Skeletal muscle tissue (tissue), 4 donors: ENCODE measurements around the gene B4GALT4. TPM values are rescaled to one million over a fixed set of nuclear protein-coding genes. Genes with fewer than 3 reads are reported as not detected.
"Not testable (repeated sequence)": the region's sequence is repeated elsewhere in the genome, so short reads cannot be mapped to it uniquely, and the experiment has no call there.

ENCODE experiments used
- H3K27ac ChIP-seq: one replicate; pipeline ENCODE4 v1.7.0; 2013; ENCODE audit warnings: mild to moderate bottlenecking, low read depth, low read length, inconsistent platforms
- H3K27me3 ChIP-seq, 3 donors: one replicate each; pipeline ENCODE4 v1.7.0; 2013; ENCODE audit warnings: low read length in 3 of 3; ENCODE audit not compliant: control insufficient read depth in 3 of 3, insufficient read depth in 3 of 3
- H3K36me3 ChIP-seq, 3 donors: one replicate each; pipeline ENCODE4 v1.7.0; 2013; ENCODE audit warnings: low read length in 3 of 3; ENCODE audit not compliant: control insufficient read depth in 3 of 3, insufficient read depth in 3 of 3
- H3K4me1 ChIP-seq, 3 donors: one replicate each; pipeline ENCODE4 v1.7.0; 2013; ENCODE audit warnings: low read length in 3 of 3, mild to moderate bottlenecking in 3 of 3; ENCODE audit not compliant: control insufficient read depth in 3 of 3, insufficient read depth in 3 of 3
- H3K4me3 ChIP-seq, 3 donors: one replicate each; pipeline ENCODE4 v1.7.0; 2013; ENCODE audit warnings: low read length in 3 of 3
- H3K9ac ChIP-seq, 3 donors: one replicate each; pipeline ENCODE4 v1.7.0; 2013; ENCODE audit warnings: low read length in 3 of 3, mild to moderate bottlenecking in 3 of 3, moderate library complexity in 2 of 3, low read depth in 1 of 3
- H3K9me3 ChIP-seq, 3 donors: one replicate each; pipeline ENCODE4 v1.7.0; 2013; ENCODE audit warnings: low read length in 3 of 3; ENCODE audit not compliant: control insufficient read depth in 3 of 3
- total RNA-seq: library from RNA; depleted of rRNA; stranded (reverse); fragments of >200 nt; gene quantifications from one replicate; pipeline ENCODE4 v1.2.3, GENCODE V29; 2014
- donor health status: Osteomylitis.

The B4GALT4 gene
- total RNA-seq, 1 donor from 2014 or later, result 7.8 TPM

DNA sequence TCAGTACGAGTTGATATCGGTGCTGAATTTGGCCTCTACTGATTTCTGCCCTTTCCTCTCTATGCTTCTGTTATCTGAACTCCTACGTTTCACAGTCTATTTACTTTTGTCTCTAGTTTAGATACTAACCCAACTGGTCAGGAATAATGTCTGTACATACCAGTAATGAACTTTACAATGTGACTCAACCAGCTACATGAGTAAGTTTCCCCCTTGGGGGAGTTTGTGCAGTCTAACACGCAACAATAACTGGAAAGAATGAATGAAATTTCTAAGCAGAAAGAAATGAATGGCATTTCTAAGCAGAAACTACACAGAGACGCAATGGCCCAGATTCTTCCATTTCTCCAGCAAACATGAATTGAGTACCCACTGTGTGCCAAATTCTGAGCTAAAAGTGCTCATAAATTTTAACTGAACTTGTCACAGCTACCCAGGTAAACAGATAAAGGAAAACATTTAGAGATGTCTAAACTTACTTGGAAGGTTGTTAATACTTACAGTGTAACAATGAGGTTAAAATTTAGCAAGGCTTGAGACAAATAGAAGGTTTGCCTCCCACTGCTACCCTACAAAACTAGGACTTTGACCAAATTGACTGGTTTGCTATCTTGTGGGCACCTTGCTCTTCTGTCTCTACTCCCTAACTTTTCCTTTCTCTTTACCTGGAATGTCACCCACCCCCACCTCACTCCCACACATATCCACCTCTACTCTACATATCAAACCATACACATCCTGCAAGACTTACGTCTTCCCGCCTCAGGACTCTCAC, 55.7 kb downstream of the B4GALT4 start:
- no peaks in the 10 kb centered on the region for H3K36me3 ChIP-seq
- H3K27ac ChIP-seq, result no peak overlapping the region
- no peak overlapping the region for H3K9ac ChIP-seq
- H3K4me1 ChIP-seq, result no peaks in the 10 kb centered on the region
- H3K9me3 ChIP-seq, result no peaks in the 10 kb centered on the region
- H3K27me3 ChIP-seq, result no peaks in the 10 kb centered on the region
- no peak overlapping the region for H3K4me3 ChIP-seq

- Histone ChIP-seq H3K4me3 (no peak overlapping the region), H3K4me1 (no peaks in the 10 kb centered on the region), H3K9me3 (no peaks in the 10 kb centered on the region), H3K9ac (no peak overlapping the region), H3K27me3 (no peaks in the 10 kb centered on the region), H3K27ac (no peak overlapping the region), H3K36me3 (no peaks in the 10 kb centered on the region)
Measured at GRCh38 chr3:119184111-119184510, 56.6 kb downstream of the B4GALT4 start.

- Histone ChIP-seq H3K9ac (no peak overlapping the region), H3K27ac (no peak overlapping the region), H3K4me1 (no peaks in the 10 kb centered on the region), H3K4me3 (no peak overlapping the region), H3K27me3 (no peaks in the 10 kb centered on the region), H3K36me3 (no peaks in the 10 kb centered on the region), H3K9me3 (no peaks in the 10 kb centered on the region)
Measured at GRCh38 chr3:119181765-119182164, 58.9 kb downstream of the B4GALT4 start.

DNA sequence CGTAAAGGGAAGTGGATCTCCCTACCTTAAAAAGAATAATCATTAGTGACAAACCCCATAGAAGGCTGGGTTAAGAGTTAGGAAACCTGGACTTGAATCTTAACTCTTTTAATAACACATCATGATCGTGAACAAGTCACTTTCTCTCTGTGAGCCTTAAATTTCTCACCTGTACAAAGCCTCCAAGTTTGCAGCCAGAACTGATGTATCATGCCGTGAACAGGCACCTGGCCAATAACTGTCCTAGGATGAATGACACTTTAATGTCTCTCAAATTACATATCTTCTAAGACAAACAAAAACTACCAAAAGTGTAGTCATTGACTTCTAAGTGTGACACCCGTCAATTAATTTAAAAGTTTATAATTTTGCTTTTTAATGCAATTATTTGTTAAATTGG, 63.4 kb downstream of the B4GALT4 start:
- Histone ChIP-seq H3K4me1 (no peaks in the 10 kb centered on the region), H3K27me3 (no peaks in the 10 kb centered on the region), H3K9ac (no peak overlapping the region), H3K9me3 (no peaks in the 10 kb centered on the region), H3K4me3 (no peak overlapping the region), H3K27ac (no peak overlapping the region), H3K36me3 (no peaks in the 10 kb centered on the region)

- Histone ChIP-seq H3K9me3 (no peaks in the 10 kb centered on the region), H3K27ac (no peak overlapping the region), H3K4me3 (no peak overlapping the region), H3K36me3 (no peaks in the 10 kb centered on the region), H3K27me3 (no peaks in the 10 kb centered on the region), H3K4me1 (no peaks in the 10 kb centered on the region), H3K9ac (no peak overlapping the region)
Measured at GRCh38 chr3:119176778-119177177, 63.9 kb downstream of the B4GALT4 start.

DNA sequence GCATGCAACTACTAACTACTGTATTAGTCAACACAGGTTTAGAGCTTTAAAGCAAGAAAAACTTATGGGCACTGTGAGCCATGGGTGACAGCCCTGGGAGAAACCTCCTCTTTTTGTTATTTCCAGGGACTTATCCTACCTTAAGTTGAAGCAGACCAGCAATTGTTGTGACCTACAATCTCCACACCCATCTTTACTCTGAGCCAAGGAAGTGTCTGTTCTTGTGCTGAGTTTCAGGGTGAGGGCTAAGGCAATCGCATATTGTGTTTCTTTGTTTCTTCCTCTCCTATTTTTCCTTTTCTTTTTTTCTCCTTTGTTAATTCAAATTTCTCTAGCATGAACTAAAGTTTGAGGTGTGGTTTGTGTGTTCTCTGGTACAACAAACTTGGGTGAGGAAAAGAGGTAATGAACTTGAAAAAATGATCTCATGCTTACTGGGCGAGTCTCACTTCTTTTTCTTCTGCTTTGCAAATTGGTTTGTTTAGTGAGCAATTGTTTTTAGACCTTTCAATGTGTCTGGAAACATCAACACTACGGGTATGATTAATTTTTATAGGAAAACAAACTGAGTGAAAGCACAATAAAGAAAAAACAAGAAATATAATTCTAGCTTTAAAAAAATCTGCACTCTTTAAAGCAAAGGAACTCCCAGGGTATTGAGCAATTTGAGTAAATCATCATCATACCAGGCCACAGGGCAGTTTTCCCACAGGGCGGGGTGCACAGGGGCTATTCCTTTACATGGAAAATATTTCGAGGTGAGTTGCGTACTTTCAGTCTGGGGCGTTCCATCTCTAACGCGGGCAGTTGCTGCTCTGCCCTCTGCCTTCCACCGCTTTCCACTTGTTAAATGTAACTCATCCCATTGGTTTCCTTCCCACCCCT, 64.6 kb downstream of the B4GALT4 start:
- Histone ChIP-seq H3K9me3 (no peaks in the 10 kb centered on the region), H3K27ac (no peak overlapping the region), H3K27me3 (no peaks in the 10 kb centered on the region), H3K36me3 (no peaks in the 10 kb centered on the region), H3K9ac (no peak overlapping the region), H3K4me3 (no peak overlapping the region), H3K4me1 (no peaks in the 10 kb centered on the region)

DNA sequence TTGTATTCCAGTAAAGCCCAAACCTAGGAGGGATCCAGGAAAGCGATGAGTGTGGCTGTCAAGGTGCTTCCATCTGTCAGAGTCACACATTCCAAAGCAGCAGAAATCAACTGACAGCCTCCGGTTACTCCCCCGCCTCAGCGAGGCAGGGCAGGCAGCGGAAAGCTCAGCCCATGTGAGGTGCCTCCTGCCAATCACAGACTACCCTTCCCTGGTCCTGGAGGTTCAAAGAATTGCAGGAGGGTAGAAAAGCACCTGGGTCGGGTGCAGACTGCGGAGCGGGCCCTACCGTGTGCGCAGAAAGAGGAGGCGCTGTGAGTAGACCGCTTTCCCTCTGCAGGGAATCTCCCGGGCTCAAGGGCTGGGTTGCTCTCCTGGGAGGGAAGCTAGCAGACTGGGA, 67.4 kb downstream of the B4GALT4 start, which contains the start of gene UPK1B:
Gene UPK1B (plus strand): TSS at position 274 of the 400 bp plus-strand sequence. CDS start 13,144 bp downstream, outside the sequence.
- Histone ChIP-seq H3K9ac (no peak within 1 kb of the TSS), H3K9me3 (no peaks in the 10 kb centered on the region), H3K4me1 (no peaks in the 10 kb centered on the region), H3K36me3 (no peaks in the 10 kb centered on the region), H3K27me3 (no peaks in the 10 kb centered on the region), H3K27ac (no peak within 1 kb of the TSS), H3K4me3 (no peak within 1 kb of the TSS)

- Histone ChIP-seq H3K4me3 (no peak overlapping the region), H3K9me3 (no peaks in the 10 kb centered on the region), H3K4me1 (no peaks in the 10 kb centered on the region), H3K9ac (no peak overlapping the region), H3K36me3 (no peaks in the 10 kb centered on the region), H3K27me3 (no peaks in the 10 kb centered on the region), H3K27ac (no peak overlapping the region)
Measured at GRCh38 chr3:119170821-119171220, 69.9 kb downstream of the B4GALT4 start.

DNA sequence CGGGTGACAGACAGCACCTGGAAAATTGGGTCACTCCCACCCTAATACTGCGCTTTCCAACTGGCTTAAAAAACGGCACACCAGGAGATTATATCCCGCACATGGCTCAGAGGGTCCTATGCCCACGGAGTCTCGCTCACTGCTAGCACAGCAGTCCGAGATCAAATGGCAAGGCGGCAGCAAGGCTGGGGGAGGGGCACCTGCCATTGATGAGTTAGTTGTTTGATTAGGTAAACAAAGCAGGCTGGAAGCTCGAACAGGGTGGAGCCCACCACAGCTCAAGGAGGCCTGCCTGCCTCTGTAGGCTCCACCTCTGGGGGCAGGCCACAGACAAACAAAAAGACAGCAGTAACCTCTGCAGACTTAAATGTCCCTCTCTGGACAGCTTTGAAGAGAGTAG, 75.9 kb downstream of the B4GALT4 start:
- not testable (repeated sequence) for H3K4me1 ChIP-seq, H3K27ac ChIP-seq, H3K4me3 ChIP-seq, H3K9me3 ChIP-seq, H3K27me3 ChIP-seq, H3K9ac ChIP-seq, H3K36me3 ChIP-seq
